Measurements from ENCODE around the gene KCNN2. TPM values are rescaled to one million over a fixed set of nuclear protein-coding genes. Genes with fewer than 3 reads are reported as not detected.

Gene KCNN2
- total RNA-seq, 1 donor from 2014 or later: 2.0 TPM

DNA sequence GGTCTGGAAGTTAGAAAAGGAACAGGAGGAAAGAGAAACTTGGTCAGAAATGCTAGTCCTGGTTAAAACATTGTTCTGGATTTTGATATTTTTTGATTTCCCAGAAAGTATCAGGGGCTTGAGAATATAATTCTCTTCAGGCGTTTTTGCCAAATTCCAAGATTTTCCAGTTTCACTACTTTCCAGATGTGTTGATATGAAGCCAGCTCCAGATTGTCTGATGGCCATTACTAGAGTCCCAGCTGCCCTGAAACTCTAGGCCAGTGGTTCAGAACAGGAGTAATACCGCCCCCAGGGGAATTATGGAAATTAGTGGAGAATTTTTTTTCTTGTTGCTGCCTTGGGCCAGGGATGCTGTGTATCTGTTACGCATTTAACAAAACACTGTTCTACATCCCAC is 88.6 kb downstream of the KCNN2 start:
- TF ChIP-seq CTCF (IDR thresholded peaks at IDR 0.05; ENCODE audit: unreplicated experiment): no peak
- no peak overlapping the region for H3K4me3 Mint-ChIP-seq (ENCODE audit: low read depth)
- no peaks in the 10 kb centered on the region for H3K27me3 Mint-ChIP-seq
- no peak overlapping the region for H3K27ac Mint-ChIP-seq
- peaks cover 4% of the 10 kb centered on the region for H3K4me1 Mint-ChIP-seq (ENCODE audit: low read depth)
- DNase-seq (ENCODE audit: low spot score, unreplicated experiment): no peak
- H3K9me3 Mint-ChIP-seq (ENCODE audit: low read depth): no peaks in the 10 kb centered on the region
- no peaks in the 10 kb centered on the region for H3K36me3 Mint-ChIP-seq (ENCODE audit: insufficient read depth)

GRCh38 chr5:114458726-114459125 is 96.9 kb downstream of the KCNN2 start:
- Mint-ChIP-seq H3K27ac (no peak overlapping the region), H3K4me3 (ENCODE audit: low read depth) (no peak overlapping the region), H3K9me3 (ENCODE audit: low read depth) (no peaks in the 10 kb centered on the region), H3K27me3 (no peaks in the 10 kb centered on the region), H3K4me1 (ENCODE audit: low read depth) (no peaks in the 10 kb centered on the region), H3K36me3 (ENCODE audit: insufficient read depth) (no peaks in the 10 kb centered on the region)
- TF ChIP-seq CTCF (IDR thresholded peaks at IDR 0.05; ENCODE audit: unreplicated experiment): no peak
- DNase-seq (ENCODE audit: low spot score, unreplicated experiment): no peak

GRCh38 chr5:114467171-114467570 is 105.3 kb downstream of the KCNN2 start:
- Mint-ChIP-seq H3K36me3 (ENCODE audit: insufficient read depth) (no peaks in the 10 kb centered on the region), H3K4me3 (ENCODE audit: low read depth) (no peak overlapping the region), H3K27me3 (no peaks in the 10 kb centered on the region), H3K9me3 (ENCODE audit: low read depth) (no peaks in the 10 kb centered on the region), H3K4me1 (ENCODE audit: low read depth) (no peaks in the 10 kb centered on the region), H3K27ac (no peak overlapping the region)
- DNase-seq (ENCODE audit: low spot score, unreplicated experiment): no peak
- TF ChIP-seq CTCF (IDR thresholded peaks at IDR 0.05; ENCODE audit: unreplicated experiment): no peak

DNA sequence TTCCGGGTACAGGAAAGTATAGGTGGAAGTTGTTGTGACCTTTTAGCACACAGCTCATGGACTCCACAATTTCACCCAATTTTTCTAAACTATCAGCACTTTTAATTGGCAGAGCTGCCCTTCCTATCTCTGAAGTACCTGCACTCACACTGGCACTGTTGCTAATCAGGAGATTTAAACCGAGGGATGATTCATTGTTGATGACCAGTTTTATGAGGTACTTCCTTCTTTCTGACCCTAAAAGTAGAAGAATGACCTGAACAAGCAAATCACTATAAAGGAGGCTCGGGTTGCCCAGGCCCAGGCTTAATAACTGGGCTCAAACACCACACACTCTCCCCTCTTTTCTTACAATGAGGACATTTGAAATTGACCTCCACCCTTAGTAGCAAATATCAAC is 105.9 kb downstream of the KCNN2 start:
- no peak for DNase-seq (ENCODE audit: low spot score, unreplicated experiment)
- H3K27ac Mint-ChIP-seq: peak overlapping the region; percentile 67
- H3K9me3 Mint-ChIP-seq (ENCODE audit: low read depth): no peaks in the 10 kb centered on the region
- no peak for TF ChIP-seq CTCF (IDR thresholded peaks at IDR 0.05; ENCODE audit: unreplicated experiment)
- H3K4me1 Mint-ChIP-seq (ENCODE audit: low read depth): no peaks in the 10 kb centered on the region
- no peaks in the 10 kb centered on the region for H3K36me3 Mint-ChIP-seq (ENCODE audit: insufficient read depth)
- H3K27me3 Mint-ChIP-seq: no peaks in the 10 kb centered on the region
- no peak overlapping the region for H3K4me3 Mint-ChIP-seq (ENCODE audit: low read depth)

- Mint-ChIP-seq H3K27me3 (no peaks in the 10 kb centered on the region), H3K4me1 (ENCODE audit: low read depth) (no peaks in the 10 kb centered on the region), H3K36me3 (ENCODE audit: insufficient read depth) (no peaks in the 10 kb centered on the region), H3K27ac (no peak overlapping the region), H3K9me3 (ENCODE audit: low read depth) (no peaks in the 10 kb centered on the region), H3K4me3 (ENCODE audit: low read depth) (no peak overlapping the region)
- no peak for DNase-seq (ENCODE audit: low spot score, unreplicated experiment)
- TF ChIP-seq CTCF (IDR thresholded peaks at IDR 0.05; ENCODE audit: unreplicated experiment): no peak
These were observed 107.5 kb downstream of the KCNN2 start for GRCh38 chr5:114469372-114469771.

Measured in progenitor cell of endocrine pancreas (in vitro differentiated cells).